HT-29 (cell line): ENCODE results near the gene PITPNM1. TPM values are rescaled to one million over a fixed set of nuclear protein-coding genes. Genes with fewer than 3 reads are reported as not detected.
"Not testable (repeated sequence)": the region's sequence is repeated elsewhere in the genome, so short reads cannot be mapped to it uniquely, and the experiment has no call there.

ENCODE experiments used
- DNase-seq: peaks from one replicate; pipeline ENCODE4 v3.0.0-alpha.2; 2015; ENCODE audit warnings: low spot score
- total RNA-seq: library from RNA; depleted of rRNA; stranded (reverse); fragments of >200 nt; shearing (Covaris generic); gene quantifications from 2 replicates; pipeline ENCODE4 v1.2.3, GENCODE V29; 2014; rRNA removed

Gene PITPNM1
- total RNA-seq: 60.8 and 67.1 TPM in 2 replicates

- DNase-seq: peak; percentile 39
These were observed at the start of gene PITPNM1 for GRCh38 chr11:67504950-67505581. PITPNM1 (minus strand) TSS chr11:67505363; CDS start chr11:67504180, 1,183 bp downstream.

DNA sequence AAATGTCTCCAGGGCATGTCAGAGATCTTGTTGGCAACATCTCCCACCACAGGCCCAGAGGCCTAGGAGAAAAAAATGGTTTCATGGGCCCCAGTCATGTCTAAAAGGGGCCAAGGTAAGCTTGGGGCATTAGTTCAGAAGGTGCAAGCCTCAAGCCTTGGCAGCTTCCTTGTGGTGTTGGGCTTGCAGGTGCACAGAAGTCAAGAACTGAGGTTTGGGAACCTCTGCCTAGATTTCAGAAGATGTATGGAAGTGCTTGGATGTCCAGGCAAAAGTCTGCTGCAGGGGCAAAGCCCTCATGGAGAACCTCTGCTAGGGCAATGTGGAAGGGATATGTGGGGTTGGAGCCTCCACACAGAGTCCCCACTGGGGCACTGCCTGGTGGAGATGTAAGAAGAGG, 46.5 kb upstream of the PITPNM1 start:
- not testable (repeated sequence) for DNase-seq

- no peak for DNase-seq
These were observed 46.0 kb upstream of the PITPNM1 start for GRCh38 chr11:67551127-67551526.

DNA sequence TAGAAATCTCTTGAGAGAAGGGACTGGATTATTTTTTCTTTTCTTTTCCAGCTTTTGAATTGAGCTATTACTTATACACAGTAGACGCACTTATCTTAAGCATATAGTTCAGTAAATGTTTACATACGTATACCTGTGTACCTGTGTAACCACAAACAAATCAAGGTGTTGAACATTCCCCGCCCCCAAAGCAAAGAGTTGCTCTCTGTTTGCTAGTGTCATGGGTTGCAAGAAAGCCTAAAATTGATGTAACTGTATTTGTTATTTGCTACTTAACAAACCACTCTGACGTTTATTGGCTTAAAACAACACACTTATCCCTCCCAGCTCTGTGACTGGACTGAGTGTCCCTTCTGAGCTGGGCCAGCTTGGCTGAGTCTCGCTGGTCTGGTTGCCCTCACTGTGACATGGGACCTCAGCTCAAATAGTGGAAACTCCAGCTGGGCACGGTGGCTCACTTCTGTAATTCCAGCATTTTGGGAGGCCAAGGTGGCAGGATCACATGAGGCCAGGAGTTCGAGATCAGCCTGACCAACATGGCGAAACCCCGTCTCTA, 43.5 kb upstream of the PITPNM1 start:
- no peak for DNase-seq

- not testable (repeated sequence) for DNase-seq
These were observed 42.9 kb upstream of the PITPNM1 start for GRCh38 chr11:67548112-67548511.

DNA sequence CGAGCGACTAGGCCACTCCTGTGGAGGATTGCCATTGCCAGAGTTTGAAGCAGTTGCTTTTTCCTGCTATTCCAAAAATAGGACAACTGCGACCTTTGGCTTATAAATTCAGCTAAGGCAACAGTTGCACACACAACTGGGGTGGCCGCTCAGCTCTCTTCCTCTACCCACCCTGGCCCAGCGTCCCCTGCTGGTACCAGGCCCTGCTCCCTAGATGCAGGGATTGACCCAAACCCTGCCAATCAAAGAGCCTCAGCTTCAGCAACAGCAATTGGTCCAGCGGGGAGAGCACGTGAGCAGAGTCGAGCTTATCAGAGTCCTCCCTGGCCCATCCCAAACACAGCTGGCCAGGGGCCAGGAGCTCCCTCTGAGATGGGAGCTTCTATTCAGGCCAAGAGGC, 40.1 kb upstream of the PITPNM1 start:
- DNase-seq: peak; percentile 27

DNA sequence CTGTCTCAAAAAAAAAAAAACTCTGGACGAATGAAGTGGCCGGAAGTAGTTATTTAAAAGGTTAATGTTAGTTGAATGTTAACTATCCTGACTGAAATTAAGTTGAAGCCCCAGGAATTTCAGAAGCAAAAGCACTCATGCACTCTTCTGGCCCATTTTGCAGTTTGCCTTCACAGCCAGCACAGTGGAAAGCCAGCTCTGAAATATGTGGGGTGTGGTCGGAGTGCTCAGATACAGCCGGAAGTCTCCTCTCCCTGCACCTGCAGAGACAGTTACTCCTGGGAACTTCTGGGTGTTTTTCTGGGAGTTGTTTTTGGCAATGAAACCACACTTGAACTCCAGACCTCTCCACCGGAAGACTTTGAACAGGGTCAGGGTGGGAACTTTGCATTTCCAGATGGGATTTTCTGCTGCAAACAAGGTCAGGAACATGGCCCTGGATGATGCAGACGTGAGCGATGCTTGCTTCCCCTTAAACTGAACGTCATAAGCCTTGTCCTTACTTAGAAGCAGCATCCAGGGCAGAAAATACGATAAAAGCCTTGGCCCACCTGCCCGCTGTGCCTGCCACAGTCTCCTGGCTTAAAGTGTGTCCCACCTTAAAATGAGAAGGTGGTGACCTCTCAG, 39.6 kb upstream of the PITPNM1 start:
- DNase-seq: peak; percentile 21

DNA sequence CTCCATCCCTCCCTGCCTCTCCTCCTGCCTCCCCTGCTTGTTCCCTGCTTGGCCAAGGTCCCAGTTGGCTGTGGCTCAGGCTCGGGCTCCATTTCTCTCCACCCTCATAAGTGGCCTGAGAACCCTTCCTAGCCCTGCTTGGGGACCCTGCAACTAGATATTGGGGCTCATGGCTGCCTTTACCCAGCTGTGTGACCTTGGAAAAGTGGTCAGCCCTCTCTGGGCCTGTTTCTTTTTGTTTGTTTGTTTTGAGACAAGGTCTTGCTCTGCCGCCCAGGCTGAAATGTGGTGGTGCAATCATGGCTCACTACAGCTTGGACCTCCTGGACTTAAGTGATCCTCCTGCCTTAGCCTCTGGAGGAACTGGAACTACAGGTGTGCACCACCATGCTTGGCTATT, 38.4 kb upstream of the PITPNM1 start:
- no peak for DNase-seq

- DNase-seq: no peak
These were observed 37.8 kb upstream of the PITPNM1 start for GRCh38 chr11:67542971-67543370.

- no peak for DNase-seq
These were observed 37.0 kb upstream of the PITPNM1 start for GRCh38 chr11:67542169-67542568.

DNA sequence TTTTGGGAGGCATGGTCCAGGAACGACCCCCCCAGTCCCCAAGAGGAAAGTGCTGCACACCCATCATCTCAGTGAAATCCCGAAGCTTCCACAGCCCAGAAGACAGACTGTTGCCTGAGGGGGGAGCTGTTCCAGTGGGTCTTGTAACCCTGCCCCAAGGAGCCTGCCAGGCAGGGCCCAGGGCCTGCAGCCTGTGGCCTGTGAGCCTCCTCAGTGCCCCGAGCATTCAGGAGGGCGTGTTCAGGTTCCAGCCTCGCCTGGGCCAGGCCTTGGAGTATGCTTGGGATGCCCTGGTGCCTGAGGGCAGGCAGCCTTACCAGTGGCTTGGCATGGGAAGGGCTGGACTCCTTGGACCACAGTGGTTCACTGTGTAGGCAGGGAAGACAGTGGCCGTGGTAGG, 36.0 kb upstream of the PITPNM1 start:
- DNase-seq: no peak

GRCh38 chr11:67539550-67539949, 34.4 kb upstream of the PITPNM1 start:
- DNase-seq: peak; percentile 38

GRCh38 chr11:67538823-67539505, 33.8 kb upstream of the PITPNM1 start:
- no peak for DNase-seq

- no peak for DNase-seq
These were observed 33.1 kb upstream of the PITPNM1 start for GRCh38 chr11:67538306-67538705.

GRCh38 chr11:67535561-67535960, 30.4 kb upstream of the PITPNM1 start:
- DNase-seq: no peak

GRCh38 chr11:67534070-67534679, 29.0 kb upstream of the PITPNM1 start:
- DNase-seq: no peak

GRCh38 chr11:67532889-67533288, 27.7 kb upstream of the PITPNM1 start:
- DNase-seq: no peak

GRCh38 chr11:67530282-67530592, 25.1 kb upstream of the PITPNM1 start:
- no peak for DNase-seq

DNA sequence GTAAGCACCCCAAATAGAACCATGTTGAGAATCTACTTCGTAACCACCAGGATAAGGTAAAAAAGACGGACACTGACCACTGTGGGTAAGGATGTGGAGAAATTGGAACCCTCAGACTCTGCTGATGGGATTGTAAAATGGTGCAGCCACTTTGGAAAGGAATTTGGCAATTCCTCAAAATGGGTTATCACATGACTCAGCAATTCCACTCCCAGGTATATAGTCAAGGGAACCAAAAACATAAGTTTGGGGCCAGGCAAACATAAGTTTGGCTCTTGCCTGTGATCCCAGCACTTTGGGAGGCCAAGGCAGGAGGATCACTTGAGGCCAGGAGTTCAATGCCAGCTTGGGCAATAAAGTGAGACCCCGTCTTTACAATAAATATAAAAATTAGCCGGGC, 23.2 kb upstream of the PITPNM1 start:
- DNase-seq: no peak

- DNase-seq: no peak
These were observed 20.3 kb upstream of the PITPNM1 start for GRCh38 chr11:67525275-67525976.

- no peak for DNase-seq
These were observed 19.3 kb upstream of the PITPNM1 start for GRCh38 chr11:67524480-67524808.
